Measurements from ENCODE around the gene PHF8.

DNA sequence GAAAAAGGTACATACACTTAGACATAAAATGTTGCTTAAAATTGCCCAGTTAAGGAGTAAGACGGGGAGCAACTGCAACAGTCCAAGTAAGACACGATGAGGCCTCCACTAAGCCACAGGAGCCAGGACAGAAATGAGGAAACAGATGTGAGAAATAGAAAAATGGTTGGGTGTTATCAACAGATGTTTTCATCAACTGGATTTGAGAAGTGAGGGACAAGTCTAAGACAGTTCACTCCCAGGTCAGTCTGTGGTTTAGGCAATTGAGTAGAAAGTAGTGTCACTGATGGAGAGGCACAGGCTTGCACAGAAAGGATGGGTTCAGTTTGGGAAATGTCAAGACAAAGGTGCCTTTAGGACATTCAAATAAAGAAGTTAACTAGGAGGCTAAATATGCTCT lies 23.5 kb upstream of the PHF8 start:
- TF ChIP-seq, protein P1, sequence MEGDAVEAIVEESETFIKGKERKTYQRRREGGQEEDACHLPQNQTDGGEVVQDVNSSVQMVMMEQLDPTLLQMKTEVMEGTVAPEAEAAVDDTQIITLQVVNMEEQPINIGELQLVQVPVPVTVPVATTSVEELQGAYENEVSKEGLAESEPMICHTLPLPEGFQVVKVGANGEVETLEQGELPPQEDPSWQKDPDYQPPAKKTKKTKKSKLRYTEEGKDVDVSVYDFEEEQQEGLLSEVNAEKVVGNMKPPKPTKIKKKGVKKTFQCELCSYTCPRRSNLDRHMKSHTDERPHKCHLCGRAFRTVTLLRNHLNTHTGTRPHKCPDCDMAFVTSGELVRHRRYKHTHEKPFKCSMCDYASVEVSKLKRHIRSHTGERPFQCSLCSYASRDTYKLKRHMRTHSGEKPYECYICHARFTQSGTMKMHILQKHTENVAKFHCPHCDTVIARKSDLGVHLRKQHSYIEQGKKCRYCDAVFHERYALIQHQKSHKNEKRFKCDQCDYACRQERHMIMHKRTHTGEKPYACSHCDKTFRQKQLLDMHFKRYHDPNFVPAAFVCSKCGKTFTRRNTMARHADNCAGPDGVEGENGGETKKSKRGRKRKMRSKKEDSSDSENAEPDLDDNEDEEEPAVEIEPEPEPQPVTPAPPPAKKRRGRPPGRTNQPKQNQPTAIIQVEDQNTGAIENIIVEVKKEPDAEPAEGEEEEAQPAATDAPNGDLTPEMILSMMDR (IDR thresholded peaks at IDR 0.05), result no peak
- no peak for TF ChIP-seq POLR2A (IDR thresholded peaks at IDR 0.05)

All from tibial nerve (tissue), 3 donors.